NOMO-1 treated with dmso at 0.1 percent for 144 hours (cell line): Measurements from ENCODE around the gene TREML2.

Experiments used
- DNase-seq: peaks from one replicate; lab custom pipeline; 2025; ENCODE audit not compliant: unreplicated experiment; lab: John Stamatoyannopoulos, UW

The TREML2 gene

DNA sequence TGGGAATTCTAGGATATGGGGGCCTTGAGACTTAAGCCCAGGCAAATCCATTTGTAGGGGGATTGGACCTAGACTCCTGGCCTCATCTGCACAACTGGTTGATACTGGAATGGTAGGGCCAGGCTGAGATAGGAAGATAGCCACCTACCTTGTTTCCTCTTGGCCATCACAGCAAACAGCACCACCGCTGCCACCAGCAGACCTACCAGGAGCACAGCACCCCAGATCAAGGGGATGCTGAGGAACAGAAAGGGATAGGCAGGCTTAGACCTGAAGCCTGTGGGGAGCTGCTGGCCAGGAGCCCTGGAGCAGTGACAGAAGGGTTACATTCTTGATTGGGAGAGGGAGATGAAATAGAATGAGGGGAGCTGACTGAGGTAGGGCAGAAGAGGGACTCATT is 50.3 kb downstream of the TREML2 start:
- no peak for DNase-seq

GRCh38 chr6:41147917-41148316 is 53.0 kb downstream of the TREML2 start:
- no peak for DNase-seq
